ENCODE measurements around the gene NCAPG.

The NCAPG gene, protein sequence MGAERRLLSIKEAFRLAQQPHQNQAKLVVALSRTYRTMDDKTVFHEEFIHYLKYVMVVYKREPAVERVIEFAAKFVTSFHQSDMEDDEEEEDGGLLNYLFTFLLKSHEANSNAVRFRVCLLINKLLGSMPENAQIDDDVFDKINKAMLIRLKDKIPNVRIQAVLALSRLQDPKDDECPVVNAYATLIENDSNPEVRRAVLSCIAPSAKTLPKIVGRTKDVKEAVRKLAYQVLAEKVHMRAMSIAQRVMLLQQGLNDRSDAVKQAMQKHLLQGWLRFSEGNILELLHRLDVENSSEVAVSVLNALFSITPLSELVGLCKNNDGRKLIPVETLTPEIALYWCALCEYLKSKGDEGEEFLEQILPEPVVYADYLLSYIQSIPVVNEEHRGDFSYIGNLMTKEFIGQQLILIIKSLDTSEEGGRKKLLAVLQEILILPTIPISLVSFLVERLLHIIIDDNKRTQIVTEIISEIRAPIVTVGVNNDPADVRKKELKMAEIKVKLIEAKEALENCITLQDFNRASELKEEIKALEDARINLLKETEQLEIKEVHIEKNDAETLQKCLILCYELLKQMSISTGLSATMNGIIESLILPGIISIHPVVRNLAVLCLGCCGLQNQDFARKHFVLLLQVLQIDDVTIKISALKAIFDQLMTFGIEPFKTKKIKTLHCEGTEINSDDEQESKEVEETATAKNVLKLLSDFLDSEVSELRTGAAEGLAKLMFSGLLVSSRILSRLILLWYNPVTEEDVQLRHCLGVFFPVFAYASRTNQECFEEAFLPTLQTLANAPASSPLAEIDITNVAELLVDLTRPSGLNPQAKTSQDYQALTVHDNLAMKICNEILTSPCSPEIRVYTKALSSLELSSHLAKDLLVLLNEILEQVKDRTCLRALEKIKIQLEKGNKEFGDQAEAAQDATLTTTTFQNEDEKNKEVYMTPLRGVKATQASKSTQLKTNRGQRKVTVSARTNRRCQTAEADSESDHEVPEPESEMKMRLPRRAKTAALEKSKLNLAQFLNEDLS

DNA sequence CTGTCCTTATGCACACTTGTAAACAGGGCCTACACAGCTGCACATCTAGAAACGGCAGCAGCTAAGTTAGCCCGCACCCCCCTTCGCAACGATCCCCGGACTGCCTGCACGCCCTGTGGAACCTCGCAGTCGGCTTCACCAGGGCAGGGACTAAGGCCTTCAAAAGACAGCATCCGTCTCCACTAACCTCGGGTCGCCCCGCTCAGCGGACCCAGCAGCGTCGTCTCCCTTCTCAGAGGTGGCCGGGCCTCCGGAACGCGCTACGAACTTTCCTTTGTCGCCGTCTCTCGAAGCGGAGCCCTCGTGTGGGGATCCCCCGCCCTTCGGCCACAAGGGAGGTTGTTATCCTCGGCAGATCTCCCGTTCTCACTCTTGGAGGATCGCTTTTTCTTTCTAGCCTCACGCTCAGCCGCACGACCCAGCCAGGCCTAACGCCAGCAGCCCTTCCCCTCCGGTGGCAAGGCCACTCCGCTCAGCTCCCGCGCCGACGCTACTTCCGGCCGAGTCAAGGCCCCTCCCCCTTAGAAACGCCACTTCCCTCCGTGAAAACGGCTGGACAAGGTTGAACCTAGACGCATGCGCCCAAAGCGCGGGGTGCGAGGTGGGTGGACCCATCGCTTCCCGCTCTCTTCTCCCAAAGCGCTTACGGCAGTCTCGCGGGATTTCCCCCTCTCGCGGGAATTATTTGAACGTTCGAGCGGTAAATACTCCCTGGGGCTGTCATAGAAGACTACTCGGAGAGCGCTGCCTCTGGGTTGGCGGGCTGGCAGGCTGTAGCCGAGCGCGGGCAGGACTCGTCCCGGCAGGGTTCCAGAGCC, at the start of gene NCAPG, which contains the start of gene DCAF16:
Gene NCAPG (plus strand): TSS at position 720 of the 818 bp plus-strand sequence. CDS start 99 bp downstream, outside the sequence.
Gene DCAF16 (minus strand): TSS at position 498 of the 818 bp plus-strand sequence. CDS start 6,616 bp downstream, outside the sequence.
- DNase-seq (ENCODE audit: low spot score in 2 of 2) (peak; percentile 98 to 100), ATAC-seq (peak; percentile 92)
- Mint-ChIP-seq H3K27ac (peak within 1 kb of the TSS; percentile 99), H3K4me3 (peak within 1 kb of the TSS; percentile 97), H3K4me1 (peaks cover 47% of the 10 kb centered on the region), H3K9me3 (no peaks in the 10 kb centered on the region), H3K36me3 (peaks cover 82% of the 10 kb centered on the region)

DNA sequence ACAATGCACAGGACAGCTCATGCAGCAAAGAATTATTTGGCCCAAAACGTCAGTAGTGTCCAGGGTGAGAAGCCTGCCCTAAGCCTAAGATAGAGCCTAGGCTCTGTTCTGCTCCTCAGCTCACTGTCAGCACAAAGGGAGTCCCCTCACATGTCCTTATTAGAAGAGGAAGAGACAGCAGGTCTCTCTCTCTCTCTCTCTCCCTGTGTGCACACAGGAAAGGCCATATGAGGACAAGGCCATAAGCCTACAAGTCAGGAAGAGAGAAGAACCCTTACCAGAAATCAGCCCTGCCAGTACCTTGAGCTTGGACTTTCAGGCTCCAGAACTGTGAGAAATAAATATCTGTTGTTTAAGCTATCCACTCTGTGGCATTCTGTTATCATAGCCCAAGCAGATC, 49.7 kb upstream of the NCAPG start:
- Mint-ChIP-seq H3K4me1 (peaks cover 7% of the 10 kb centered on the region), H3K4me3 (no peak overlapping the region), H3K36me3 (no peaks in the 10 kb centered on the region), H3K9me3 (no peaks in the 10 kb centered on the region), H3K27ac (no peak overlapping the region)
- ATAC-seq (no peak), DNase-seq (ENCODE audit: low spot score in 2 of 2) (no peak)

DNA sequence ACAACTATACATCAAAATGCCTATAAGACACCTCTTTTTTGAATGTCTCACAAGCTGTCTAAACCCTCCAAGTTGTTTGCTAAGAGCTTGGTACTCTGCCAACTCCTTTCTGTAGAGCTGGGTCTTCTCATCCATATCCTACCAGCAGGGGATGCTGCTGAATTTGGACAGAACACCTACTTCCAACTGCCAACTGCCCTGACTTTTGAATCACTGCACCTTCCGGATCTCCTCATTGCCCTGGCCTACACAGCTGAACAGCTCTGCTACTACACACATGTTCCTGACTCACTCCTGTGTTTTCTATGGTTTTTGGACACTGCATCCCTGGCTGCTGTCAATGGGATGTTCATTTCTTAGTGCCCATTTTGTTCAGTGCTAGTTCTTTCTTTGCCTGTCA, 48.1 kb upstream of the NCAPG start:
- DNase-seq (ENCODE audit: low spot score in 2 of 2) (no peak), ATAC-seq (peak; percentile 28)
- Mint-ChIP-seq H3K27ac (no peak overlapping the region), H3K4me3 (no peak overlapping the region), H3K36me3 (no peaks in the 10 kb centered on the region), H3K9me3 (no peaks in the 10 kb centered on the region), H3K4me1 (peaks cover 7% of the 10 kb centered on the region)

DNA sequence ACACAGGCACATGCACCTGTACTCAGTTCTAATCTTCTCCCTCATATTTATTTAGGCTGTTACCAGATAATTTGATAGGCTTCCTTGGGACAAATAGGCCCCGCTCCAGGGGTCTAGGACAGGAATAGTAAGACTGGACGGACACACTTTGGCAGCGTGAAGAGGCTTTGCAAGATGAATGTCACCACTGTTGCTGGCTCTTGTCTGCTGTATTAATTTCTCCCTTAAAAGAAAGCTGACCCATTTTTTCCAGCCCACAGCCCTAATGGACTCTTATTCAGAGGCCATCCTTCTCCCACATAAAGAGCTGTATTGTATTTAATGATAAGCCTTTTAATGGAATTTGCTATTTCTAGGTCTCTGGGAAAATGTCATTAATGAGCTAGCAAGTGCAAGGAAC, 47.4 kb upstream of the NCAPG start:
- DNase-seq (ENCODE audit: low spot score in 2 of 2) (no peak), ATAC-seq (no peak)
- Mint-ChIP-seq H3K36me3 (no peaks in the 10 kb centered on the region), H3K4me3 (no peak overlapping the region), H3K9me3 (no peaks in the 10 kb centered on the region), H3K27ac (no peak overlapping the region), H3K4me1 (peaks cover 7% of the 10 kb centered on the region)

DNA sequence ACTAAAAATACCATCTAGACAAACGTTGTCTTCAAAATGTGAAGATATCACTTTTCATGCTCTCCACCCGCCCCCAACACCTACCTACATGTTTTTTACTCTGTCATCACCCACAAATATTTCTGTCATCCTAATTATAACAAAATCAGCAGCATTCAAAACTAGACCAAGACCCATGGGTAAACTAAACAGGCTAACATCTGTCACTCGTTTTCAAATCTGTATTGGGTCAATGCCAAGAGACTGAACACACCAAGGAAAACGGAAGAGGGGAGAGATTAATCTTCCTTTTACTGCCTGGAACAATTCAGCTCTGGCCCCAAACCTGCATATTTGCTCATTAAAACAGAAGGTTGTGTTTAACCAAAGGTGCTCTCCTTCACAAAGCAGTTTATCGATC, 46.8 kb upstream of the NCAPG start:
- ATAC-seq (no peak), DNase-seq (ENCODE audit: low spot score in 2 of 2) (no peak)
- no peak overlapping the region for H3K27ac Mint-ChIP-seq
- H3K36me3 Mint-ChIP-seq: no peaks in the 10 kb centered on the region
- no peaks in the 10 kb centered on the region for H3K9me3 Mint-ChIP-seq
- H3K4me3 Mint-ChIP-seq: no peak overlapping the region
- peaks cover 7% of the 10 kb centered on the region for H3K4me1 Mint-ChIP-seq

DNA sequence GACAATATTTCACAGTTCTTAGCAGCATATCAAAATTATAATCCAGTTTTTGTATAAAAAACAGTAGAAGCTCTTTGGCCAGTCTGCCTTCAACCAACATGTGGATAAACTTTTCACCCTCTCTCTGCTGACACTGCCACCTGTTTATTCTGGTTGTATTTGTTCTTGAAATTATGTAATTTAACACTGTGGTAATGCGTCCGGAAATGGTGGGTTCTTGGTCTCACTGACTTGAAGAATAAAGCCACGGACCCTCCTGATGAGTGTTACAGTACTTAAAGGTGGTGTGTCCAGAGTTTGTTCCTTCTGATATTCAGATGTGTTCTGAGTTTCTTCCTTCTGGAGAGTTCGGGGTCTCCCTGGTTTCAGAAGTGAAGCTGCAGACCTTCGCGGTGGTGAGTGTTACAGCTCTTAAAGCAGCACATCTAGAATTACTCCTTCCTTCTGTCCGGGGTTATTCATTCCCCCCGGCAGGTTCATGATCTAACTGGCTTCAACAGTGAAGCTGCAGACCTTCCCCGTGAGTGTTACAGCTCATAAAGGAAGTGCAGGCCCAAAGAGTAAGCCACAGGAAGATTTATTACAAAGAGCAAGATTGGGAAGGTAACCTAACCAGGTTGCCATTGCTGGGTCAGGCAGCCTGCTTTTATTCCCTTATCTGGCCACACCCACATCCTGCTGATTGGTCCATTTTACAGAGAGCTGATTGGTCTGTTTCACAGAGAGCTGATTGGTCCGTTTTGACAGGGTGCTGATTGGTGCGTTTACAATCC, 45.1 kb upstream of the NCAPG start:
- H3K4me1 Mint-ChIP-seq: peaks cover 7% of the 10 kb centered on the region
- no peak overlapping the region for H3K4me3 Mint-ChIP-seq
- no peak for ATAC-seq
- no peaks in the 10 kb centered on the region for H3K36me3 Mint-ChIP-seq
- no peaks in the 10 kb centered on the region for H3K9me3 Mint-ChIP-seq
- no peak for DNase-seq (ENCODE audit: low spot score in 2 of 2)
- H3K27ac Mint-ChIP-seq: no peak overlapping the region

DNA sequence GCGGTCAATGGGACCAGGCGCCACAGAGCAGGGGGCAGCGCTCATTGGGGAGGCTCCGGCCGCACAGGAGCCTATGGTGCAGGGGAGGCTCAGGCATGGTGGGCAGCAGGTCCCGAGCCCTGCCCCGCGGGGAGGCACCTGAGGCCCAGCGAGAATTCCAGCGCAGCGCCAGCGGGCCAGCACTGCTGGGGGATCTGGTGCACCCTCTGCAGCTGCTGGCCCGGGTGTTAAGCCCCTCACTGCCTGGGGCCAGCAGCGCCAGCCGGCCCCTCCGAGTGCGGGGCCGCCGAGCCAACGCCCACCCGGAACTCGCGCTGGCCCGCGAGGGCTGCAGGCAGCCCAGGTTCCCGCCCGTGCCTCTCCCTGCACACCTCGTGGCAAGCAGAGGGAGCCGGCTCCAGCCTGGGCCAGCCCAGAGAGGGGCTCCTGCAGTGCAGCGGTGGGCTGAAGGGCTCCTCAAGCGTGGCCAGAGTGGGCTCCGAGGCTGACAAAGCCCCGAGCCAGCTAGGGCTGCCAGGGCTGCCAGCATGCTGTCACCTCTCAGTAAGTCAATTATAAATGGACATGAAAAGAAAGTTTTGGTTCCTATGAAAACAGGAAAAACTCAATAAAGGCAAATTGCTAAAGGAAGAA, 43.8 kb upstream of the NCAPG start:
- Mint-ChIP-seq H3K27ac (no peak overlapping the region), H3K4me3 (no peak overlapping the region), H3K4me1 (peaks cover 7% of the 10 kb centered on the region), H3K9me3 (no peaks in the 10 kb centered on the region), H3K36me3 (no peaks in the 10 kb centered on the region)
- ATAC-seq: no peak
- DNase-seq (ENCODE audit: low spot score in 2 of 2): no peak

DNA sequence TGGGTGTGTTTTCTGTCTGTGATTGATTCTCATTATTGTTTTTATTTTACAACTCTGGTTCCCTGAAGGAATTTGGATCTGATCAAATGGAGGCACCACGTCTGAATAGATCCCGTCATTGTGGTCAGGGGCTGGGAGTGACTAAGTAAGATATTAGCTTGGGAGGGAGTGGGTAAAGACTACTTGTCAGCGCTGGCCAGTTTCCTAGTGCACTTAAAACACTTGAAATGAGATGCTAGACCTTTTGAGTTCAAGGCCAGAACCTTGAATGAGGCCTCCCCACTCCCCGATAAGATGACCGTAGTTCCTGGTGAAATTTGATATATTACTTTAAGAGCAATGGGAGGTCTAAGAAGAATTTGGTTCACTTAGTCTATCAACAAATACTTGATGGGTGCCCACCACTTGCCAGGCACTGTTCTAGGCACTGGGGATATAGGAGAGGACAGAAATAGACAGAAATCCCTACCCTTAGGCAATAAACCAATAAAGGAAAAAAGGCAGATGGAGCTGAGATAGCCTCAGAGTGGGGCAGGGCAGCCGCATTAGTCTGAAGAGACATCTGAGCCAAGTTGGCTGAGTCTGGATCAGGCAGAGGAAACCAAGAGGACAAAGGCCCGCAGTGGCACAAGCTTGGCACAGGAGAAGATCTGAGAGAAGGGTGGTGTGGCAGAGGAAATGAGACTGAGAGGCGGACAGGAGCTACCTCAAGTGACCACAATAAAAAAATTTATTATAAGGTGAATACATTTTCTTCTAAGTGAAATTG, 41.2 kb upstream of the NCAPG start:
- H3K4me3 Mint-ChIP-seq: no peak overlapping the region
- DNase-seq (ENCODE audit: low spot score in 2 of 2) (no peak), ATAC-seq (no peak)
- no peaks in the 10 kb centered on the region for H3K9me3 Mint-ChIP-seq
- no peaks in the 10 kb centered on the region for H3K36me3 Mint-ChIP-seq
- peaks cover 7% of the 10 kb centered on the region for H3K4me1 Mint-ChIP-seq
- H3K27ac Mint-ChIP-seq: no peak overlapping the region

DNA sequence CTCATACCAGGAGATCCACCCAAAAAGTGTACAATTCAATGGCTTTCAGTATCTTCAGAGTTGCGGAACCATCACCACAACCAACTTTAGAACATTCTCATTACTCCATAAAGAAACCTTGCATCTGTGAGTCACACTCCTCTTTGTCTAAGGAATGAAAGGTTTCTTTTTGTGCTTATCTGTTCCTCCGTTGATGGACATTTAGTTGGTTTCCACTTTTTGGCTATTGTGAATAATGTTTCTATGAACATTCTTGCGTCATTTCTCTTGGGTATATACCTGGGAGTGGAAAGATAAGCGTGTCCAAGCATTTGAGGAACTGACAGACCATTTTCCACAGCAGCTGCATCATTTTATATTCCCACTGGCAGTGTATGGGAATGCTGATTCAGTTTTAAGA, 39.9 kb upstream of the NCAPG start:
- DNase-seq (ENCODE audit: low spot score in 2 of 2): no peak
- no peaks in the 10 kb centered on the region for H3K36me3 Mint-ChIP-seq
- H3K9me3 Mint-ChIP-seq: no peaks in the 10 kb centered on the region
- H3K27ac Mint-ChIP-seq: no peak overlapping the region
- ATAC-seq: no peak
- H3K4me1 Mint-ChIP-seq: peaks cover 2% of the 10 kb centered on the region
- no peak overlapping the region for H3K4me3 Mint-ChIP-seq

DNA sequence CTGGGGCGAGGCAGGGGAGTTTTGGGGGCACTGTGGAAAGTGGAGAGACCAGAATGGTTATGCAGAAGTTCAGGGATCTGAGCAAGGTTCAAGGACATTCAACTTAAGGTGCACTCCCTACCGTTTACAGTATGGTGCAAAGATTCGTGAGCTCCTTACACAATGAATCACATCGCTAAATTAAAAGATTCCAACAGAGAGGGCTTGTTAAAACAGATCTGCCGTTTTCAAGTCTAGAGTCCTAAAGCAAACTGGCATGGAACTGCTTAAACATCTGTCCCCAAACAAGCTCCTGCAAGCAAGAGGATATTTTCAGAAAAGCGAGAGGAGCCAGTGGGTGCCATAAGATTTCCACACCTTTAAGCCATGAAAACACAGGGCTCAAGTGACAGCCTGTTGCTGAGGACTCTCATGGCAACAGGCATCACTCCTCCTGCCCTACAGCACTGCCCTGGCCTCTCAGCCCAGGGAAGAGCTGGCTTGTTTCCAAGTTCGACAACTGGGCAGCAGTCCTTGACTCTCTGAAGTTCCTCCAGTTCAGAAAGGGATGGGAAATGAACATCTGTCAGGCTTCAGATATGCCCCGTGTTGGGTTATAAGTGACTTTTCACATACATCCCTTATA, 39.4 kb upstream of the NCAPG start:
- Mint-ChIP-seq H3K4me3 (no peak overlapping the region), H3K4me1 (no peaks in the 10 kb centered on the region), H3K27ac (no peak overlapping the region), H3K36me3 (no peaks in the 10 kb centered on the region), H3K9me3 (no peaks in the 10 kb centered on the region)
- ATAC-seq: no peak
- DNase-seq (ENCODE audit: low spot score in 2 of 2): no peak

DNA sequence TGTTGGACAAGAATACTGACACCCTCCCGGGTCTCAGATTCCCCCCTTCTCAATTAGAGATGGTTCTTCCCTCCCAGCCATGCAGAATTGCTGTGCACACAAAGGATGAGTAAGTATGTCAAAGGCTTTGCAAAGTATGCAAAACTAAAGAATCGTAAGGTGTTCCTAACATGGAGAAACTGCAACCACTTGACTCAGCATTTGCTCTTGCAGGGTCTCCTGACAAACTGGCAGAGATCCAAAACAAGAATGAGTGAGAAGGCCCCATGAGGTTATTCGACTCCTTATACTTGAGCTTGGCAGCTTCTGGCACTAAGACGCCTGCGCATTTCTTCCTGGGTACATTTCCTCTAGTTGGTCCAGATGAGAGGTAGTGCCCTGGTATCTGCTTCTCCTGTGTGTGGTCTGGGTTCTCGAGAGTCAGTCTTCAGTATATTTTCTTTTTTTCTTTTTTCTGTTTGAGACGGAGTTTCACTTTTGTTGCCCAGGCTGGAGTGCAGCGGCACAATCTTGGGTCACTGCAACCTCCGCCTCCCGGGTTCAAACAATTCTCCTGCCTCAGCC, 37.6 kb upstream of the NCAPG start:
- Mint-ChIP-seq H3K9me3 (no peaks in the 10 kb centered on the region), H3K4me1 (no peaks in the 10 kb centered on the region), H3K36me3 (no peaks in the 10 kb centered on the region), H3K27ac (no peak overlapping the region), H3K4me3 (no peak overlapping the region)
- DNase-seq (ENCODE audit: low spot score in 2 of 2) (no peak), ATAC-seq (no peak)

DNA sequence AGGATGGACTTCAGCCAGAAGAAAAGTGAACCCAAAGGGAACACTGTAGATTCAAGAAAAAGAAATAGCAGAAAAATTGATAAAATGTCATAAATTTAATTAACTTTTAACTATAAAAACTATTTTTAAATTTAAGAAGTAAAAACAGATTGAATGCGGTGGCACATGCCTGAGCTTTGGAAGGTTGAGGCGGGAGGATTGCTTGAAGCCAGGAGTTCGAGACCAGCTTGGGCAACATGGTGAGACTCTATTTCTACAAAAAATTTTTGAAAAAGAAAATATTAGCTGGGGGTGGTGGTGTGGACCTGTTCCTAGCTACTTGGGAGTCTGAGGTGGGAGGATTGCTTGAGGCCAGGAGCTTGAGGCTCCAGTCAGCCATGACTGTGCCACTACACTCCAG, 32.3 kb upstream of the NCAPG start:
- DNase-seq (ENCODE audit: low spot score in 2 of 2): no peak
- no peak for ATAC-seq
- H3K9me3 Mint-ChIP-seq: no peaks in the 10 kb centered on the region
- H3K27ac Mint-ChIP-seq: no peak overlapping the region
- H3K36me3 Mint-ChIP-seq: no peaks in the 10 kb centered on the region
- peaks cover 10% of the 10 kb centered on the region for H3K4me1 Mint-ChIP-seq
- H3K4me3 Mint-ChIP-seq: no peak overlapping the region

All from stimulated activated effector memory CD8-positive, alpha-beta T cell treated with anti-CD3 and anti-CD28 coated beads, Interleukin-12 subunit alpha, Interleukin-12 subunit beta, amount 100 ng/mL, for 72 hours (primary cell).